ENCODE results near the gene RPS15.
A peak's percentile ranks its signal among the peaks of the same experiment; 100 is the strongest.
"Not testable (repeated sequence)": the region's sequence is repeated elsewhere in the genome, so short reads cannot be mapped to it uniquely, and the experiment has no call there.

The RPS15 gene

GRCh38 chr19:1437609-1438008, 587 bp upstream of the RPS15 start:
- DNase-seq = no peak

- DNase-seq = no peak
Measured at GRCh38 chr19:1438933-1439354, 748 bp downstream of the RPS15 start.

DNA sequence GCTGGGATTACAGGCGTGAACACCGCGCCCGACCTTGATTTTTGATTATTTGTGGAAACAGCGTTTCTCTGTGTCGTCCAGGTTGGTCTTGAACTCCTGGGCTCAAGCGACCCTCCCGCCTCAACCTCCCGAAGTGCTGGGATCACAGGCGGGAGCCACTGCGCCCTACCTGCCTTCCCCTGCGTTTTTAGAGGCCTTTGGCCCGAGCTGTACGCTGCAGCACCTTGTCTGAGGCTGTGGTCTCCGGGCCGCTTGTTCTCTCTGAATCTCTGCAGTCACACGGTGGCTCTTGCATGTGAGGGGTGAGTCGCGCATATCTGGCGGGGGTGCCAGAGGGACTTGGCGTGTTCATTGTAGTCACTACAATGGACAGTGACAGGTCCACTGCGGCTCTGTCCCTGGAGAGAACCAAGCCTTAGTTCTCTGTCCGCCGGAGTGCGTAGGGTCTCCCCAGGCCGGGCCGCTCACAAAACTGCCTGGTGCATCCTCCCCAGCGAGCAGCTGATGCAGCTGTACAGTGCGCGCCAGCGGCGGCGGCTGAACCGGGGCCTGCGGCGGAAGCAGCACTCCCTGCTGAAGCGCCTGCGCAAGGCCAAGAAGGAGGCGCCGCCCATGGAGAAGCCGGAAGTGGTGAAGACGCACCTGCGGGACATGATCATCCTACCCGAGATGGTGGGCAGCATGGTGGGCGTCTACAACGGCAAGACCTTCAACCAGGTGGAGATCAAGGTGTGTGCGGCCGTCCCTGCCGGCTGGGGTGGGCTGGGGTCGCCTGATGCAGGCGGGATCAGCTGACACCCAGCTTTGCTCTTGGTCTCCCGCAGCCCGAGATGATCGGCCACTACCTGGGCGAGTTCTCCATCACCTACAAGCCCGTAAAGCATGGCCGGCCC, 1.6 kb downstream of the RPS15 start:
- not testable (repeated sequence) for DNase-seq

DNA sequence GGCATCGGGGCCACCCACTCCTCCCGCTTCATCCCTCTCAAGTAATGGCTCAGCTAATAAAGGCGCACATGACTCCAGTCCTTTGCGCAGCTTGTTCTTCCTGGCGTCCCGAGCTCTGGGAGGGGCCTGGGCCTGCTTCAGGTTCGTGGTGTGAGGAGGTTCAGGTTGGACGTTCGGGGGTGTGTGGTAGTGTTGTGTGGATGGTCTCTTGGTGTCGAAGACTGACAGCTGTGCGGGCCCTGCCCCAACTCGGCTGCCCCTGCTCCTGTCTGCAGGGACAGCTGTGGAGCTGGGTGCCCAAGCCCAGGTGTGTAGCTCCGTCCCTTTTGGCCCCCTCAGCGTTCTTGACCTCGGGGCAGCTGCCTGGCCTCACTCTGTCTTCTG, 2.2 kb downstream of the RPS15 start:
- no peak for DNase-seq

GRCh38 chr19:1441022-1441426, 2.8 kb downstream of the RPS15 start:
- DNase-seq = no peak

- DNase-seq = no peak
Measured at GRCh38 chr19:1441677-1442438, 3.7 kb downstream of the RPS15 start.

GRCh38 chr19:1445185-1445931, 7.2 kb downstream of the RPS15 start:
- DNase-seq = peak; percentile 49 to 59

DNA sequence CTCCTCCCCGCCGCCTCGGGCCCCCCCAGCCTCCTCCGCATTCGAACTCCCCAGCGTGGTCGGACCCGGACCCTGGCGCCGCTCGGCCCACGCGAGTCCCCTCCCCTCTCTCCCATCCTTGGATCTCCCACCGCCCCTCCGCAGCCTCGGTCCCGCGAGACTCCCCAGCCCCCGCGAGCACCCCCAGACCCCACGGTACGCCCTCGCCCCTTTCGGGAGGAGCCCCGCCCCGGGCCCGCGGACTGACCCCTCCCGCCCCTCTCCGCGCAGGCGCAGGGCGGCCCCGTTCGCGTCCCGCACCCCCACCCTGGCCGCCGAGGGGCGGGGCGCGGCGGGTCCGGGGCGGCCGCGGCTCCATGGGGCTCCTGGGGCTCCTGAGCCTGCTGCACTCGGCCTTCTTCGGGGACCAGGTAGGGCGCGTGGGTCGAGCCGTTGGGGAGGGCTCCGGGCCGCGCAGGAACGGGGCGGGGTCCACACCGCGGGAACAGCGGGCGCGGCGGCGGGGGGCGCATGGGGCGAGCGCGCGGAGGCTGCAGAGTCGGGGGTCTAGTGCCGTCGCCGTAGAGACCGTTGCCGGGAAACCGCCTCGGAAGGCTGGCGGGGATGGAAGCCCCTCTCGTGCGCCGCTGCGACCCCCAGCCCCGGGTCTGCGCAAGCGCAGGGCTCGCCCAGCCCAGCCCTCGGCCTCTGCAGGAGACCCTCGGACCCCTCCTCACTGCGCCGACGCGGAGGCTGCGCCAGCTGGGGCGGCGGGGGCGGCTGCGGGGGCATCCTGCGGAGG, 7.9 kb downstream of the RPS15 start:
- peak; percentile 19 to 32 for DNase-seq

DNA sequence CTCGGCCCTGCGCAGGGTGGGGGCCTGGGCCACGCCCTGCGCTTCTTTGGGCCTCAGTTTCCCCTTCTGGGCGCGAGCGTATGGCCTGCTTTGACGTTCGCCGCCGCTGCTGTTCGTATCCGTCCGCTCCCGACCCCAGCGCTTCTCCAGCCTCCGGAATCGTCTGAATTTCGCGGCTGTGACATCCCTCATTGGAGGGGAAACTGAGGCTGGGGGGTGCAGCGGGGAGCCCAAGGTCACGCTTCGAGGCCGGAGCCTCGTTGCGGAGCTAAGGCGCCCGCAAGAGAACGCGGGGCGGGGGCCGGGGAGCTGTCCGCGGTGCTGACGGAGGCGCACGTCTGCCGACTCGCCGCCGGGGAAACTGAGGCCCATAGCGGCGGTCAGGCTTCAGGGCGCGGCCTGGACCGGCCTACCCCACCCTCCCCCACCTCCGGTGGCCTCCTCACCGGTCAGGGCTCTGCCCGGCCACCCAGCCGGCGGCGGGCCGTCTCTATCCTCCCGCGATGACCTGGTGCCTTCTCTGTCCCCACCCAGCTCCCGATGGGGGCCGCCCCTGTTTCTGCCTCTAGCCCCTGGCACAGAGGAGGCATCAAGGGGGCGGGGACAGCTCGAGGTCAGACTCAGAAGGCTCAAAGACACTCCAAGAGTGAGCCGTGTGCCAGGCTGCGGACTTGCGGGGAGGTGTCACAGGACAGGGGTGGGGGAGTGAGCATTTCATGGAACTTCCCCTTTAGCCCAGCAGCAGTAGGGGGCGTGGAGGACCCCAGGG, 8.7 kb downstream of the RPS15 start:
- no peak for DNase-seq

DNA sequence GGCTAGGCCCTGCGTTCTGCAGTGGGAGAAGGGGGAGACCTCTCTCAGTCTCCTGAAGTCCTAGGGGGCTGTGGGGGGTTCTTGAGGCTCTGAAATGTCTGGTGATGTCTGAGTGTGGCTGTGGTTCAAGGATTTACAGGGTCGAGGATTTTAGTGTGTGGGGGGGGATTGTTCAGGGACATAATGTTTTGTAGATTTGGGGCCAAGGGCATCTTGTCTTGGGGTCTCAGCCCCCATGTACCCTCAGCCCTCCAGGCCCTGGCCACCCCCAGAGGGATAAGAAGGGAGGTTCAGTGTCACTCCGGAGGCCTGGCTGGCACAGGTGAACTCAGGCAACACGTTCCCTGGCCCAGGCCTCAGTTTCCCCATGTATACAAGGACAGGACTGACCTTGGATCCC, 9.3 kb downstream of the RPS15 start:
- DNase-seq = no peak

- no peak for DNase-seq
Measured at GRCh38 chr19:1447944-1448343, 9.7 kb downstream of the RPS15 start.

GRCh38 chr19:1449467-1450442, 11.6 kb downstream of the RPS15 start, which contains the start of gene APC2:
Gene APC2, plus strand, starts transcription at chr19:1450121. Its CDS starts 2,881 bp downstream, at chr19:1453002.
- DNase-seq = peak; percentile 37 to 58

GRCh38 chr19:1450735-1451731, 12.8 kb downstream of the RPS15 start:
- DNase-seq = no peak

GRCh38 chr19:1451916-1452801, 14.0 kb downstream of the RPS15 start:
- no peak for DNase-seq

DNA sequence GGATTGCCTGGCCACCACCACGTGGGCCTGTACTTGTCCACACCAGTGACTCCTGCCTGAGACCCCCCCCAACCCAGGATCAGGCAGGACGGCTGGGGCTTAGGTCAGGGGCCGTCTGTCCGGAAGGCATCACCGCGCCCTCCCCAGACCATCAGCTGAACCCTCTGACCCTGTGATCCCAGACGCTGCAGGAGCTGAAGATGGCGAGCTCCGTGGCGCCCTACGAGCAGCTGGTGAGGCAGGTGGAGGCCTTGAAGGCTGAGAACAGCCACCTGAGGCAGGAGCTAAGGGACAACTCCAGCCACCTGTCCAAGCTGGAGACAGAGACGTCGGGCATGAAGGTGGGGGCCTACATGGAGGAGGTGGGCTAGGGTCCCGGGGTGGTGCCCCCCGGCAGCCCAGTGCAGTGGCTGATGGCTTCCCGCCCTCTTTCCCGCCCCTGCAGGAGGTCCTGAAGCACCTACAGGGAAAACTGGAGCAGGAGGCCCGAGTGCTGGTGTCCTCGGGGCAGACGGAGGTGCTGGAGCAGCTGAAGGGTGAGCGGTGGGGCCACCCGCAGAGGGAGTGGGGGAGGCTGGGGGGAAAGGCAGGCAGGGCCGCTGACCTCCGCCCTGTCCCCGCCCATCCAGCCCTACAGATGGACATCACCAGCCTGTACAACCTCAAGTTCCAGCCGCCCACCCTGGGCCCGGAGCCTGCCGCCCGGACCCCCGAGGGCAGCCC, 14.8 kb downstream of the RPS15 start:
- DNase-seq = no peak

- DNase-seq = no peak
Measured at GRCh38 chr19:1453525-1454364, 15.5 kb downstream of the RPS15 start.
